Measurements from ENCODE around the gene RDH12. TPM values are rescaled to one million over a fixed set of nuclear protein-coding genes. Genes with fewer than 3 reads are reported as not detected.

Gene RDH12
- total and polyA plus RNA-seq, 9 of the 15 experiments (the other 6 are each of a cell fraction or from before 2014, with no cell fraction given) = 0.03 to 0.29 (median 0.07) TPM; not detected in 2

- TF ChIP-seq KLF6 (CRISPR knock-in tag; IDR thresholded peaks at IDR 0.05; ENCODE audit: borderline replicate concordance) = no peak
- TF ChIP-seq NRF1 (conservative IDR thresholded peaks at IDR 0.05 in 1 of 2, IDR thresholded peaks at IDR 0.05 in 1 of 2) = peak; percentile 29 to 57; a peak in 3 of 4 replicates
- TF ChIP-seq FOXA1 (IDR thresholded peaks at IDR 0.05; ENCODE audit: borderline replicate concordance) = no peak
- no peak for TF ChIP-seq ZFP91 (CRISPR knock-in tag; IDR thresholded peaks at IDR 0.05)
- TF ChIP-seq, protein P1, sequence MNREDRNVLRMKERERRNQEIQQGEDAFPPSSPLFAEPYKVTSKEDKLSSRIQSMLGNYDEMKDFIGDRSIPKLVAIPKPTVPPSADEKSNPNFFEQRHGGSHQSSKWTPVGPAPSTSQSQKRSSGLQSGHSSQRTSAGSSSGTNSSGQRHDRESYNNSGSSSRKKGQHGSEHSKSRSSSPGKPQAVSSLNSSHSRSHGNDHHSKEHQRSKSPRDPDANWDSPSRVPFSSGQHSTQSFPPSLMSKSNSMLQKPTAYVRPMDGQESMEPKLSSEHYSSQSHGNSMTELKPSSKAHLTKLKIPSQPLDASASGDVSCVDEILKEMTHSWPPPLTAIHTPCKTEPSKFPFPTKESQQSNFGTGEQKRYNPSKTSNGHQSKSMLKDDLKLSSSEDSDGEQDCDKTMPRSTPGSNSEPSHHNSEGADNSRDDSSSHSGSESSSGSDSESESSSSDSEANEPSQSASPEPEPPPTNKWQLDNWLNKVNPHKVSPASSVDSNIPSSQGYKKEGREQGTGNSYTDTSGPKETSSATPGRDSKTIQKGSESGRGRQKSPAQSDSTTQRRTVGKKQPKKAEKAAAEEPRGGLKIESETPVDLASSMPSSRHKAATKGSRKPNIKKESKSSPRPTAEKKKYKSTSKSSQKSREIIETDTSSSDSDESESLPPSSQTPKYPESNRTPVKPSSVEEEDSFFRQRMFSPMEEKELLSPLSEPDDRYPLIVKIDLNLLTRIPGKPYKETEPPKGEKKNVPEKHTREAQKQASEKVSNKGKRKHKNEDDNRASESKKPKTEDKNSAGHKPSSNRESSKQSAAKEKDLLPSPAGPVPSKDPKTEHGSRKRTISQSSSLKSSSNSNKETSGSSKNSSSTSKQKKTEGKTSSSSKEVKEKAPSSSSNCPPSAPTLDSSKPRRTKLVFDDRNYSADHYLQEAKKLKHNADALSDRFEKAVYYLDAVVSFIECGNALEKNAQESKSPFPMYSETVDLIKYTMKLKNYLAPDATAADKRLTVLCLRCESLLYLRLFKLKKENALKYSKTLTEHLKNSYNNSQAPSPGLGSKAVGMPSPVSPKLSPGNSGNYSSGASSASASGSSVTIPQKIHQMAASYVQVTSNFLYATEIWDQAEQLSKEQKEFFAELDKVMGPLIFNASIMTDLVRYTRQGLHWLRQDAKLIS (CRISPR knock-in tag; IDR thresholded peaks at IDR 0.05) = no peak
- no peak for TF ChIP-seq TARDBP (IDR thresholded peaks at IDR 0.05)
- no peak for TF ChIP-seq FOS (IDR thresholded peaks at IDR 0.05; ENCODE audit: extremely low read depth, insufficient read length)
- no peak for TF ChIP-seq ZNF324 (CRISPR knock-in tag; IDR thresholded peaks at IDR 0.05)
- no peak for TF ChIP-seq LARP7 (IDR thresholded peaks at IDR 0.05)
- TF ChIP-seq ZNF263 (CRISPR knock-in tag; IDR thresholded peaks at IDR 0.05; ENCODE audit: borderline replicate concordance) = no peak
- TF ChIP-seq CCAR2 (IDR thresholded peaks at IDR 0.05; ENCODE audit: low read depth, low read length) = no peak
- no peak for TF ChIP-seq NONO (IDR thresholded peaks at IDR 0.05; ENCODE audit: low read depth in 2 of 2, low read length in 1 of 2)
- TF ChIP-seq PHF20 (IDR thresholded peaks at IDR 0.05; ENCODE audit: partially characterized antibody) = no peak
- no peak for TF ChIP-seq TFE3 (CRISPR knock-in tag; IDR thresholded peaks at IDR 0.05)
- TF ChIP-seq ZNF551 (CRISPR knock-in tag; IDR thresholded peaks at IDR 0.05) = no peak
- no peak for TF ChIP-seq RBM15 (IDR thresholded peaks at IDR 0.05; ENCODE audit: insufficient read depth, low read length)
- no peak for TF ChIP-seq MCM2 (IDR thresholded peaks at IDR 0.05; ENCODE audit: low read depth)
- no peak for TF ChIP-seq HIVEP1 (CRISPR knock-in tag; IDR thresholded peaks at IDR 0.05)
- TF ChIP-seq STAT5B (CRISPR knock-in tag; IDR thresholded peaks at IDR 0.05) = no peak
- no peak for TF ChIP-seq ZC3H8 (IDR thresholded peaks at IDR 0.05)
- peak; percentile 82 for TF ChIP-seq POLR2A (conservative IDR thresholded peaks at IDR 0.05)
- no peak for TF ChIP-seq HMBOX1 (IDR thresholded peaks at IDR 0.05)
- TF ChIP-seq PTTG1 (tag; IDR thresholded peaks at IDR 0.05; ENCODE audit: low read depth) = no peak
- no peak for TF ChIP-seq ZFP30 (CRISPR knock-in tag; IDR thresholded peaks at IDR 0.05; ENCODE audit: borderline replicate concordance)
Measured at GRCh38 chr14:67695394-67695949, 6.2 kb upstream of the RDH12 start, which contains the start of gene RDH11 (continued).

All from K562 (cell line).